Upper lobe of left lung (tissue), 4 donors: Measurements from ENCODE around the gene SART3.

Source experiments
- EP300 ChIP-seq, 4 donors: sonication (generic); formaldehyde crosslinking; IDR thresholded peaks; one replicate each; pipeline ENCODE4 v1.5.1; 2017; ENCODE audit warnings: antibody characterized with exemption in 4 of 4, control low read depth in 2 of 4
- POLR2A ChIP-seq, 4 donors: fragments of 450-650 bp; IDR thresholded peaks; one replicate each; pipeline ENCODE4 v1.5.1; 2016 to 2017; ENCODE audit warnings: antibody characterized with exemption in 4 of 4, mild to moderate bottlenecking in 2 of 4
- POLR2AphosphoS5 ChIP-seq, 2 donors: sonication (generic); formaldehyde crosslinking; IDR thresholded peaks; one replicate each; pipeline ENCODE4 v1.5.1; 2017; ENCODE audit warnings: antibody characterized with exemption in 2 of 2
- TF ChIP-seq, protein P1 (sequence below), 6 experiments: fragments of 450-650 bp in 4 of 6; fragments of 200-600 bp in 2 of 6; sonication (generic) in 2 of 6; IDR thresholded peaks; one replicate each; pipeline ENCODE4 v1.5.1; 2016 to 2019; ENCODE audit warnings: antibody characterized with exemption in 6 of 6

DNA sequence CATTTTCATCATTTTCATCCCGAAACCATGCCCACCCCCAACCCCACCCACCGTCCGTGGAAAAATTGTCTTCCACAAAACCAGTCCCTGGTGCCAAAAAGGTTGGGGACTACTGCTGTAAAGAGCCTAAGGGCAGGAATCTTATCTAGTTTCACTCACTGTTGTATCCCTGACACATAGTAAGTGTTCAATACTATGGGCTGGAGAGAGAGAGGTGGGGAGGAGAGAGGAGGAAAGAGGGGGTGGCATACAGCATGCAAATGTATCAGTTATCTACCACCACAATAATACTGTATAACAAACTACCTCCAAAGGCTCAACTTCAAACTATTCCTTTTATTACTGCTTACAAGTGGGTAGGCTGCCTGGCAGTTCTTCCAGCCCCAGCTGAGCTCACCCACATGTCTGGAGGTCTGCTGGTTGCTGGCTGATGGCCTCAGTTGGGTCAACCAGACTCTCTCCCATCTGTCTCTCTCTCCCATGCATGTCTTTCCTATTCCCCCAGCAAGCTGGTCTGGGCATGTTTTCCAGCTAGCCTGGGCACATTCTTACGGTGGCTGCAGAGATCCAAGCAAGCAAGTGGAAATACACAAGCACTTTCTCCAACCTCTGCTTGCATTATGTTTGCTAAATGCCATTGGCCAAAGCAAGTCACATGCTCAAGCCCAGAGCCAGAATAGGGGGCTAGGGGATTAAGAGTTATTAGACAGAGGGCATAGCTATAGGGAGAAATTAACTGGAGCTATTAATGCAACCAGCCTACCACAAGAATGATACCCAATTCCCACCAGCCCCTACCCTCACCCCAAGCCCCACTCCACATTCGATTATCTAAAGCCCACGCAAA, 77.5 kb downstream of the SART3 start:
- TF ChIP-seq POLR2A (IDR thresholded peaks at IDR 0.05), result no peak
- TF ChIP-seq, protein P1, sequence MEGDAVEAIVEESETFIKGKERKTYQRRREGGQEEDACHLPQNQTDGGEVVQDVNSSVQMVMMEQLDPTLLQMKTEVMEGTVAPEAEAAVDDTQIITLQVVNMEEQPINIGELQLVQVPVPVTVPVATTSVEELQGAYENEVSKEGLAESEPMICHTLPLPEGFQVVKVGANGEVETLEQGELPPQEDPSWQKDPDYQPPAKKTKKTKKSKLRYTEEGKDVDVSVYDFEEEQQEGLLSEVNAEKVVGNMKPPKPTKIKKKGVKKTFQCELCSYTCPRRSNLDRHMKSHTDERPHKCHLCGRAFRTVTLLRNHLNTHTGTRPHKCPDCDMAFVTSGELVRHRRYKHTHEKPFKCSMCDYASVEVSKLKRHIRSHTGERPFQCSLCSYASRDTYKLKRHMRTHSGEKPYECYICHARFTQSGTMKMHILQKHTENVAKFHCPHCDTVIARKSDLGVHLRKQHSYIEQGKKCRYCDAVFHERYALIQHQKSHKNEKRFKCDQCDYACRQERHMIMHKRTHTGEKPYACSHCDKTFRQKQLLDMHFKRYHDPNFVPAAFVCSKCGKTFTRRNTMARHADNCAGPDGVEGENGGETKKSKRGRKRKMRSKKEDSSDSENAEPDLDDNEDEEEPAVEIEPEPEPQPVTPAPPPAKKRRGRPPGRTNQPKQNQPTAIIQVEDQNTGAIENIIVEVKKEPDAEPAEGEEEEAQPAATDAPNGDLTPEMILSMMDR (IDR thresholded peaks at IDR 0.05), result no peak
- TF ChIP-seq POLR2AphosphoS5 (IDR thresholded peaks at IDR 0.05), result no peak
- TF ChIP-seq EP300 (IDR thresholded peaks at IDR 0.05), result no peak
